ENCODE measurements around the gene GMFB.

DNA sequence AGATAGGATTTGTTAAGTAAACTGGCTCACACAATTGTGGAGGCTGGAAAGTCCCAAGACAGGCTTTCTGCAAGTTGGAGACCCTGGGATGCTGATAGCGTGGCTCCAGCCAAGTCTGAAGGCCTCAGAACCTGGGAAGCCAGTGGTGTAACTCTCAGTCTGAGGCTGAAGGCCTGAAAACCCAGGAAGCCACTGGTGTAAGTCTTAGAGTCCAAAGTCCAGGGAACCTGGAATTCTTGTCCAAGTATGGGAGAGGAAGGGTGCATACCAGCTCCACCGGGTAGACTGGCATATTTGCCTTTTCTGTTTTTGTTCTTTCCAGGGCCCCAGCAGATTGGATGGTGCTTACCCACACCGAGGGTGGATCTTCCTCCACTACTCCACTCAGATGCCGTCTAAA, 18.1 kb downstream of the GMFB start:
- TF ChIP-seq, protein P1, sequence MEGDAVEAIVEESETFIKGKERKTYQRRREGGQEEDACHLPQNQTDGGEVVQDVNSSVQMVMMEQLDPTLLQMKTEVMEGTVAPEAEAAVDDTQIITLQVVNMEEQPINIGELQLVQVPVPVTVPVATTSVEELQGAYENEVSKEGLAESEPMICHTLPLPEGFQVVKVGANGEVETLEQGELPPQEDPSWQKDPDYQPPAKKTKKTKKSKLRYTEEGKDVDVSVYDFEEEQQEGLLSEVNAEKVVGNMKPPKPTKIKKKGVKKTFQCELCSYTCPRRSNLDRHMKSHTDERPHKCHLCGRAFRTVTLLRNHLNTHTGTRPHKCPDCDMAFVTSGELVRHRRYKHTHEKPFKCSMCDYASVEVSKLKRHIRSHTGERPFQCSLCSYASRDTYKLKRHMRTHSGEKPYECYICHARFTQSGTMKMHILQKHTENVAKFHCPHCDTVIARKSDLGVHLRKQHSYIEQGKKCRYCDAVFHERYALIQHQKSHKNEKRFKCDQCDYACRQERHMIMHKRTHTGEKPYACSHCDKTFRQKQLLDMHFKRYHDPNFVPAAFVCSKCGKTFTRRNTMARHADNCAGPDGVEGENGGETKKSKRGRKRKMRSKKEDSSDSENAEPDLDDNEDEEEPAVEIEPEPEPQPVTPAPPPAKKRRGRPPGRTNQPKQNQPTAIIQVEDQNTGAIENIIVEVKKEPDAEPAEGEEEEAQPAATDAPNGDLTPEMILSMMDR (IDR thresholded peaks at IDR 0.05): no peak
- no peak for TF ChIP-seq POLR2A (IDR thresholded peaks at IDR 0.05)
- no peak for TF ChIP-seq EP300 (IDR thresholded peaks at IDR 0.05)
